ENCODE measurements around the gene TCF7L2.

DNA sequence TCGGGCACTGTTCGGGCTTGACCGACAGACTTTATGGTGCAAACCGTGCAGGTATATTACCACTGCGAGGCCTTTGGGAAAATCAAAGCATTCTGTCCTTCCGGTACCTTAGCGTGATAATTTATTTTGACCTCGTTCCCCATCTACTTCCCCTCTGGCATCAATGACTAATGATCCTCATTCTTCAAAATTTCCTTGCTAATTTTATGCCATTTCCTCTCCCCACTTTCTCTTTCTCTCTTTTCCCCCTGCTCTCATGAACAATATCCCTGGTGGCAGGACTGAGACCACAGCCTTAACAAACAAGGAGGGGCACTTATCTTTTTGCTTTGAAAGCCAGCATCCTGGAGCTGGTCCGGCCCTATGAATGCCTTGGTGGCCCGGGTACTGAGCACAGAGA is 210.6 kb downstream of the TCF7L2 start:
- TF ChIP-seq, protein P1, sequence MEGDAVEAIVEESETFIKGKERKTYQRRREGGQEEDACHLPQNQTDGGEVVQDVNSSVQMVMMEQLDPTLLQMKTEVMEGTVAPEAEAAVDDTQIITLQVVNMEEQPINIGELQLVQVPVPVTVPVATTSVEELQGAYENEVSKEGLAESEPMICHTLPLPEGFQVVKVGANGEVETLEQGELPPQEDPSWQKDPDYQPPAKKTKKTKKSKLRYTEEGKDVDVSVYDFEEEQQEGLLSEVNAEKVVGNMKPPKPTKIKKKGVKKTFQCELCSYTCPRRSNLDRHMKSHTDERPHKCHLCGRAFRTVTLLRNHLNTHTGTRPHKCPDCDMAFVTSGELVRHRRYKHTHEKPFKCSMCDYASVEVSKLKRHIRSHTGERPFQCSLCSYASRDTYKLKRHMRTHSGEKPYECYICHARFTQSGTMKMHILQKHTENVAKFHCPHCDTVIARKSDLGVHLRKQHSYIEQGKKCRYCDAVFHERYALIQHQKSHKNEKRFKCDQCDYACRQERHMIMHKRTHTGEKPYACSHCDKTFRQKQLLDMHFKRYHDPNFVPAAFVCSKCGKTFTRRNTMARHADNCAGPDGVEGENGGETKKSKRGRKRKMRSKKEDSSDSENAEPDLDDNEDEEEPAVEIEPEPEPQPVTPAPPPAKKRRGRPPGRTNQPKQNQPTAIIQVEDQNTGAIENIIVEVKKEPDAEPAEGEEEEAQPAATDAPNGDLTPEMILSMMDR (IDR thresholded peaks at IDR 0.05; ENCODE audit: low read length): no peak
- TF ChIP-seq EZH2 (IDR thresholded peaks at IDR 0.05; ENCODE audit: borderline replicate concordance, low read length): no peak
